SK-N-DZ (cell line): ENCODE measurements around the gene CPVL.
A peak's percentile ranks its signal among the peaks of the same experiment; 100 is the strongest.

Source experiments
- DNase-seq: peaks from one replicate; pipeline ENCODE4 v3.0.0-alpha.2; 2015; ENCODE audit warnings: low spot score

Gene CPVL

GRCh38 chr7:28980451-28981160 lies 165.7 kb downstream of the CPVL start:
- DNase-seq = no peak

- no peak for DNase-seq
Measured at GRCh38 chr7:28979776-28980175, 166.6 kb downstream of the CPVL start.

GRCh38 chr7:28977881-28978280 lies 168.5 kb downstream of the CPVL start:
- peak; percentile 95 for DNase-seq

GRCh38 chr7:28976022-28976421 lies 170.3 kb downstream of the CPVL start:
- no peak for DNase-seq

- no peak for DNase-seq
Measured at GRCh38 chr7:28973591-28973990, 172.7 kb downstream of the CPVL start.

- no peak for DNase-seq
Measured at GRCh38 chr7:28964056-28964455, 182.3 kb downstream of the CPVL start.

- no peak for DNase-seq
Measured at GRCh38 chr7:28961972-28962371, 184.4 kb downstream of the CPVL start.

- no peak for DNase-seq
Measured at GRCh38 chr7:28960071-28960840, 186.1 kb downstream of the CPVL start.

GRCh38 chr7:28958980-28959347 lies 187.4 kb downstream of the CPVL start:
- DNase-seq = no peak

GRCh38 chr7:28958235-28958979 lies 187.9 kb downstream of the CPVL start, which contains the start of gene TRIL:
Gene TRIL, minus strand, starts transcription at chr7:28958330. Its CDS starts 284 bp downstream, at chr7:28958046.
- DNase-seq = peak; percentile 64

GRCh38 chr7:28957751-28958234 lies 188.5 kb downstream of the CPVL start:
- DNase-seq = peak; percentile 43

GRCh38 chr7:28957064-28957750 lies 189.1 kb downstream of the CPVL start:
- DNase-seq = peak; percentile 44

- DNase-seq = peak; percentile 75
Measured at GRCh38 chr7:28956608-28957063, 189.7 kb downstream of the CPVL start.

GRCh38 chr7:28955718-28956607 lies 190.4 kb downstream of the CPVL start:
- DNase-seq = peak; percentile 66

GRCh38 chr7:28955356-28955717 lies 191.0 kb downstream of the CPVL start:
- no peak for DNase-seq

GRCh38 chr7:28954946-28955345 lies 191.4 kb downstream of the CPVL start:
- no peak for DNase-seq

GRCh38 chr7:28954471-28954870 lies 191.9 kb downstream of the CPVL start:
- no peak for DNase-seq

GRCh38 chr7:28953633-28954032 lies 192.7 kb downstream of the CPVL start:
- peak; percentile 96 for DNase-seq
